GM12891 (cell line): Measurements from ENCODE around the gene NUDT16L1.

Source experiments
- PAX5 ChIP-seq: IDR thresholded peaks from 2 replicates; pipeline ENCODE4 v1.6.1; 2011; ENCODE audit warnings: low read length, moderate library complexity, mild to moderate bottlenecking; ENCODE audit not compliant: insufficient read depth, severe bottlenecking
- POLR2A ChIP-seq: IDR thresholded peaks from 2 replicates; pipeline ENCODE4 v1.6.1; 2011; ENCODE audit warnings: low read depth, low read length, control low read depth
- POLR2AphosphoS5 ChIP-seq: IDR thresholded peaks from 2 replicates; pipeline ENCODE4 v1.6.1; 2011; ENCODE audit warnings: low read depth, low read length, control low read depth
- POU2F2 ChIP-seq: IDR thresholded peaks from 2 replicates; pipeline ENCODE4 v1.6.1; 2011; ENCODE audit warnings: low read depth, mild to moderate bottlenecking, control low read depth, low read length, moderate library complexity
- SPI1 ChIP-seq: IDR thresholded peaks from 2 replicates; pipeline ENCODE4 v1.6.1; 2011; ENCODE audit warnings: low read depth, low read length, control low read depth
- TAF1 ChIP-seq: IDR thresholded peaks from 2 replicates; pipeline ENCODE4 v1.6.1; 2011; ENCODE audit warnings: low read depth, low read length, control low read depth

DNA sequence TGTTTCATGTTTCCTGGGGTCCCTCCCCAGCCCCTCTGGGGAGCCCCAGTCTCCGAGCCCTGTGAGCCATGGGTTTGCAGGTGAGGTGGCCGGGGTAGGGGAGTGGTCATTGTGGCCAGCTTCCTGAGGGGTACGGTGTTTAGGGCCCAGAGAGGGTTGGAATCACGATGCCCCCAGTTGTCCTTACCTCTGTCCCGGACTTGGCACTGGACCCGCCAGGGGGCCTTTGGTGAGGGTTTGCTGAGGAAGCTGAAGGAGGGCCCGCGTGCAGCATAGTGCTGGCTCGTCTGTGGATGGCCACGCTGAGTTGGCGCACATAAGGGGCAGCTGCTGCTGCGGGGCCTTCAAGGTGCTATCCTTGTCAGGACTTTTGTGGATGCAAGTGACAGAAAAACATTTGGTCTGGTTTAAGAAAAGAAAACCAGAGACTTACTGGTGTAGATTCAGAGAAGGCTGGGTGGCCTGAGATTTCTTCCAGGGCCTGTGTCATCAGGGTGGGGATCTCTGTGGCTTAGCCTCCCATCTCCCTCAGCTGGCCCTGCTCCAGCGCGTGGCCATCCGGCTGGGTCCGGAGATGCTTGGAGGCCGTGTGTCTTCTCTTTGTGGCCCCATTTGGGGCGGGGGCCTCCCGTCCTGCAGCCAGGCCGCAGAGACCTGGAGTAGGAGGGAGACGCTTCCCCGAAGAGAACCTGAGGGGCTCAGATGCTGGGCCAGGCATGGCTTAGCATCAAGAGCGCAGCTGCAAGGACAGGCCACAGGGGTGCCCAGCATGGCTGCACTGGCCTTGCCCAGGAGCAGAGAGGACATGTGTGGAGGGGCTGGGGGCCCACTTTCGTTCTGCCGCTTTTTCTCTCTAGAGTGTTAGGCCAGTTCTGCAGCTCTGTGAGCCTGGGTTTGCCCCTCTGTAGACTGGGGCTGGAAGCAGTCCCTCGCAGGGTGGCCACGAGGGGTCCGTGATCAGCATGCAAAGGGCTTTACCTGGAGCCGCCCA, 33.7 kb upstream of the NUDT16L1 start:
- TF ChIP-seq POLR2AphosphoS5: no peak
- no peak for TF ChIP-seq POLR2A
- no peak for TF ChIP-seq TAF1
- no peak for TF ChIP-seq SPI1
- no peak for TF ChIP-seq POU2F2
- TF ChIP-seq PAX5: no peak
